ENCODE data around the gene SHROOM3.
A peak's percentile ranks its signal among the peaks of the same experiment; 100 is the strongest.
"Not testable (repeated sequence)": the region's sequence is repeated elsewhere in the genome, so short reads cannot be mapped to it uniquely, and the experiment has no call there.

SHROOM3 gene

DNA sequence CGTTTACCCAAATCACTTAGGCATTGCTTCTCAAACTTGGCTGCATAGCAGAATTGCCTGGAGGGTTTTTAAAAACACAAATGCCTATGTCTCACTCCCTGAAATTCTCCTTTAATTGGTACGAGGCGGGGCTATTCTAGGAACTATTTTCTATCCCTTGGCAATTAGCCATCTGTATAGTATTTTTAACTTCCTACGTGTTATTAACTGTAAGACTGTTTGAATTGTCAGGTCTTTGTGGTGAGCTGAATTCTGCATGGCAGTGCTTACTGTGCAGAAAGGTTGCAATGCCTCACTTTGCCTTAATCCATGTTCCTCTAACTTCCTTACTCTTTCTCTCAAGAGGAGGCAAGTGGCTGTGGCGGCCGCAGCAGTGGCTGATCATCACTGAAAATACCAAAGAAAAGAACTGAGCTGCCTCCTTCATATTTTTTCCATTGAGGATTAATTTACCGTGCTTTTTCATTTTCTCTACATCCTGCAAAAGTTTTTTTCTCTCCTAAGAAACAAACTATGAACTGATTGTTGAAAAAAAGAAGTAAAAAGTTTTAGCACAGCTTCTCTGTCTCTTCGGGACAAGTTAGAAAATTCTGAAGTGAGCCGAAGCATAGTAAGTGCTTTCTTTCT, at the start of gene SHROOM3:
SHROOM3 (plus strand) TSS at position 329 of the 627 bp plus-strand sequence. CDS start 824 bp downstream, outside the sequence.
- no peak for DNase-seq

DNA sequence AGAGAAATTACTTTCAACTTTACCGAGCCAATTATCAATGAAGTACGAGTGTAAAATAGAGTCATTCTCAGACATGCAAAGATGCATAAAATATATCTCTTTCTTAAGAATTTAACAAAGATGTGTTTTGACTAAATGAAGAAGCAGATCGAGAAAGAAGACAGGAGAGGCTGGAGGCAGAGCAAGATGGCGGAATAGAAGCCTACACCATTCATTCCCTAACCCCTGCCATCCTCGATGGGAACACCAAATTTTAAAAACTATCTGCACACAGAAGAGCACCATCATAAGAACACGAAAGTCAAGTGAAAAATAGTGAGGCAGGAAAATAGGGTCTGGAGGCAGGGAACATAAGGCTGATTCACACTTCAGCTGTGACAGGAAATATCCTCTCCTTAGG, 49.1 kb upstream of the SHROOM3 start:
- no peak for DNase-seq

DNA sequence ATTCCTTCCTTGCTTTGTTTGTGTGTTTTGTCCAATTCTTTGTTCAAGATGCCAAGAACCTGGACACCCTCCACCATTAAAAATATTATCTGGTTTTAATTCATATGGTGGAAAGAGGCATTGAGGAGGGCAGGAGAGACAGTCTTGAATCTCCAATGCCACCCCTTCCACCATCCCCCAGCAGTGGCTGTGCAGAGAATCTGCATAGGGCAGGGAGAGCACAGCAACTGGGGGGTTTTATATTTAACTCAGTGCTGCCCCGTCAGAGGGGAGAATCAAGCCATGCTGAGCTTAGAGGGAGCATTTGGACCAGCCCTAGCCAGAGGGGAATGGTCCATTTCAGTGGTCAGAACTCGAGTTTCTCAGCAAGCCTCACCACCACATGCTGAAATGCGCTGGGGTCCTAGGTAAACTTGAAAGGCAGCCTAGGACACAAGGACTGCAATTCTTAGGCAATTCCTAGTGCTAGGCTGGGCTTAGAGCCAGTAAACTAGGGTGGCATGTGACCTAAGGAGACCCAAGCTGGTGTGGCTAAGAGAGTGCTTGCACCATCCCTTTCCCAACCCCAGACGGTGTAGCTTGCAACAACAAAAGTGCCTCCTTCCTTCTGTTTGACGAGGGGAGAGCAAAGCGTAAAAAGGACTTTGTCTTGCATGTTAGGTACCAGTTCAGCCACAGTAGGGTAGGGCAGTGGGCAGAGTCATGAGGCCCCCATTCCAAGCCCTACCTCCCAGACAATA, 48.3 kb upstream of the SHROOM3 start:
- no peak for DNase-seq

DNA sequence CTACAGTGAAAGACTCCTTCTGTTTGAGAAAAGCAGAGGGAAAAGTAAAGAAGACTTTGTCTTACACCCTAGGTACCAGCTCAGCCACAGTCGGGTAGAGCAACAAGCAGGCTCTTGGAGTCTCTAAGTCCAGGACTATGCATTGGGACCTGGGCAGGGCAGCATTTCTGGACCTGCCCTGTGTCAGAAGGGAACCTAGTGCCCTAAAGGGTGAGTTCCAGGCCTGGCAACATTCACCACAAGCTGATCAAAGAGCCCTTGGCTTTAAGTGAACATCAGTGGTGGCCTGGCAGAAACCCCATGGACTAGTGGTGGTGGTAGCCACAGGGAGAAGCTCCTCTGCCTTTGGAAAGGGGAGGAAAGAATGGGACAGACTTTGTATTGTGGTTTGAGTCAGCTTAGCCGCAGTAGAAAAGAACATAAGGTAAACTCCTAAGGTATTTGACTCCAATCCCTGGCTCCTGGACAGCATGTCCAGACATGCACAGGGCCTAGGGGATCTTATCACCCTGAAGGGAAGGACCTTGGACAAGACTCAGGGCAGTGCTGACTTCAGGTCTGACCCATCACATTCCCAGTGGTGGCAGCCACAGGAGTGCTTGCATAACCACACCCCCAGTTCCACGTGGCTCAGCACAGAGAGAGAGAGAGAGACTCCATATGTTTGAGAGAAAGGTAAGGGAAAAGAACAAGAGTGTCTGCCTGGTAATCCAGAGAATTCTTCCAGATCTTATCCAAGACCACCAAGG, 46.7 kb upstream of the SHROOM3 start:
- no peak for DNase-seq

GRCh38 chr4:76401654-76402053, 33.4 kb upstream of the SHROOM3 start:
- DNase-seq: no peak

DNA sequence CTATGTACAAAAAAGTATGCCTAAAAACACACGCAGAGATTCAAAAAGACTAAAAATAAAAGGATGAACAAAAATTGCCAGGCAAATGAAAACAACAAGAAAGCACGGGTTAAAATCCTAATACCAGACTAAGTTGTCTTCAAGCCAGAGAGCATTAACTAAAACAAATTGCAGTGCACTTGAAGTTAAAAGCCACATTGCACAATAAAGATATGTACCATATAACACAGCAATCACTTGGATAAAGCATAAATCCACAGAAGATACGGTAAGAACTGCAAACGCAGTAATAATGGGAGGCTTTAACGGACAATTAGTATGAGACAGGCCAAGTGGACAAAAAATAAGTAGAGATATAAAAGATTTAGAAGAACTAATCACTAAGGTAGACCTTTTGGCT, 28.9 kb upstream of the SHROOM3 start:
- DNase-seq: no peak

- DNase-seq: no peak
Observed at GRCh38 chr4:76407440-76408119, 27.4 kb upstream of the SHROOM3 start.

GRCh38 chr4:76410636-76411035, 24.4 kb upstream of the SHROOM3 start:
- no peak for DNase-seq

DNA sequence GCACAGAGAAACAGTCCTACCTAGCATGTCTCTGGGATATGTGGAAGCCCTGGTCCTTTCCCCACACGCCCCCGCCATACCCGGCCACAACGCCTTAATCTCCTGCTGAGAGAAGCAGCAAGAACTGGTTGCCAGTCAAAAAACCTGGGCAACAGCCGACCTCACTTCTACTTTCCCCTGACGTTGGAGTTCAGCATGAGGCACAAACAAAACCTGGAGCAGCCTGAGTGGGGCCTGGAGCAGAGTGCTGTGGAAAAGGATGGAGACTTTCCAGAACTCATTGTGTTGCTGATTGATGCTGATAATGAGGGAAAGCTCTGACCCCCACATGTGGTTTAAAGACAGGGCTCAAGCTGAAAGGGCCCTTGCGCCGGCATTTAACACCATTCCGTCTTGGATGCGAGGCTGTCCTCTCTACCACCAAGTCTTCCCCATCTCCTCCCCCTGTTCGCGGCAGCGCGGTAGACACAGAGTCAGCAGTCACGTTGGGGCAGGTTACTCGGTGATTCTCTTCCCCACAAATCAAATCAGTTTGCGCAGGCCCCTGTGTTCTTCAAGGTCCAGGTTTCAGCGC, 14.8 kb upstream of the SHROOM3 start:
- DNase-seq: no peak

GRCh38 chr4:76420762-76421581, 14.1 kb upstream of the SHROOM3 start, which contains the start of gene CCDC158:
Gene CCDC158 (minus strand): TSS chr4:76421141. CDS start chr4:76403207, 17,934 bp downstream.
- no peak for DNase-seq

DNA sequence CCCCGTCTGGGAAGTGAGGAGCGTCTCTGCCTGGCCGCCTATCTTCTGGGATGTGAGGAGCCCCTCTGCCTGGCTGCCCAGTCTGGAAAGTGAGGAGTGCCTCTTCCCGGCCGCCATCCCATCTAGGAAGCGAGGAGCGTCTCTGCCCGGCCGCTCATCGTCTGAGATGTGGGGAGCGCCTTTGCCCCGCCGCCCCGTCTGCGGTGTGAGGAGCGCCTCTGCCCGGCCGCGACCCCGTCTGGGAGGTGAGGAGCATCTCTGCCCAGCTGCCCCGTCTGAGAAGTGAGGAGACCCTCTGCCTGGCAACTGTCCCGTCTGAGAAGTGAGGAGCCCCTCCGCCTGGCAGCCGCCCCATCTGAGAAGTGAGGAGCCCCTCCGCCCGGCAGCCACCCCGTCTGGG, 11.9 kb upstream of the SHROOM3 start:
- not testable (repeated sequence) for DNase-seq

DNA sequence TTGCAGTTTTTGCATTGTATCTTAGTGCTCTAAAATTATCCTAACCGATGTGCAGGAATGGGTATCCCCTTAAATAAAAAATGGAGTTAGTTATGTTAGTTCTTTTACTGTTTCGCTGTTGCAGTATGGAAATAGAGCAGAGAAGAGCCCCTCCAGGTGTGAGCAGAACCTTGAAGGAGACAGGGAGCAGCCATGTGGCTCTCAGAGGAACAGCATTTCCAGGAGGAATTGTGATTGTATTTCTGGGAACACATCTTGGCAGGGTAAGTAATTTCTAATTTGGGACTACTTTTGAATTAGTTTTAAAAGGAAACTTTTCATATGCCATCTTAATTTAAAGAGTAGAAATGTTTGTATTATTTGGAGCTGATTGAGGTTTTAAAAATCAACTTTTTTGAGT, 8.8 kb upstream of the SHROOM3 start:
- no peak for DNase-seq

GRCh38 chr4:76429636-76430035, 5.4 kb upstream of the SHROOM3 start:
- no peak for DNase-seq

GRCh38 chr4:76430519-76431388, 4.3 kb upstream of the SHROOM3 start:
- DNase-seq: peak; percentile 46

DNA sequence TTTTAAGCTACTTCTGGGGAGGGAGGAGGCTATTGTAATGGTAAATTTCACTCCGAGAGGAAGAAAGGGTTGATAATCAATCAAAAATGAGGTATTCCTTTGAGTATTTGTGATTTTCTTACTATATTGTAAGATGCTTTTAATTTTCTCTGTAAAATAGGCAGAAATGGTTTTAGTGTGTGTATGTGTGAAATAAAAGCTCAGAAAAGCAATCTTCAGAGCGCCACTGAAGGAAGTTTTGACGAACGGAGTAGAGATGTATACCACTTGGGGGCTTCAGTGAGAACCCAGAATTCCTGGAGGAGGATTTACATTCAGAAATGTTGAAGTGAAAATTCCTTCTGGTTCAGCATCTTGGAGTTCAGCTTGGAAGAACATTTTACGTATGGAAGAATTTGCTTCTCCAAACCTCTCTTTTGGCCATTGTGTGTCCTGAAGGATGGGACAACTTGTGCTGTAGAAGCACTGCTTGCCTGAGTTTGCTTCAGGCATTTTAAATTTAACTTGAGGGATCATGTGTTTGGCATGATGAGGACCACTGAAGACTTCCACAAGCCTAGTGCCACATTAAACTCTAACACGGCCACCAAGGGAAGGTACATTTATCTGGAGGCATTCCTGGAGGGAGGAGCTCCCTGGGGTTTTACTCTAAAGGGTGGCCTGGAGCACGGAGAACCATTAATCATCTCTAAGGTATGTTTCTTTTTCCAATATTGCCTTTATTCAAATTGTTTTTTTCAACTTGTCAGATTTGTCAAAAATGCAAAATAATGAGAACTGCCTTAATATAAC, 695 bp downstream of the SHROOM3 start:
- no peak for DNase-seq

GRCh38 chr4:76439491-76439890, 4.5 kb downstream of the SHROOM3 start:
- no peak for DNase-seq

GRCh38 chr4:76441881-76442280, 6.9 kb downstream of the SHROOM3 start:
- no peak for DNase-seq

- no peak for DNase-seq
Observed at GRCh38 chr4:76442807-76443206, 7.8 kb downstream of the SHROOM3 start.

DNA sequence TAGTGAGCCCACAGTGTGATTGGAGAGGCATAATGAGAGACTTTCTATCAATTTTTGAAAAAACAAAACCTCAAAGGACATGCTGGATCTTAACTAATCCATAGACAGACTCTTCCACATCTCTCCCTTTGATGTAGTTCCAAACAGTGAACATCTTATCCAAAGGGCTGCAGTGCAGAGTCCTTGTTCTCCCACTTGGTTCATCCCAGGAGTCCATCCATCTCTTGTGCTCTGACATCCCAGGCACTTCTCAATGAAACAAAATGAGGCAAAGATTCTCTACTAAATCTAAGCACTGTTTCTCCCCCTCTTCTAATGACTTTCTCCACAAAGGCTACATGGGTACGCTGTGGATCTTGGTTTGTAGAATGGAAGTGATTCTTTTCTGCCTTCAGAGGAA, 8.3 kb downstream of the SHROOM3 start:
- DNase-seq: no peak

DNA sequence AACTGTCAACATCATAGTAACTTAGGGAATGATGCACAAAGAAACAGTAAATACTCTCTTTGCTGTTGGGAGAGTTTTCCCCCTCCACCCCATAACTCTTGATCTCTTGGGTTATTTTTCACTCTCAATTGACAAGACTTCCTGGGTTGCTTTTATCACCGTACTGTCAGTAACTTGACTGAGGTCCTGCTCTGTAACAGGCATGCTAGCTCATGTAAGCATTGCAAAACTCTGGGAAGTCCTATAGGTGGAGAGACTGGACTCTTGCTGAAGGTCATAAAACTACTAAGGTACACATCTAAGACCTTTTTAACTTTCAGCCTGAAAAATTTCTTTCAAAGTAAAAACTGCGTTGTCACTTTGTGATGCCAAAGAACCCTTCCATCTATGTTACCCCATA, 10.9 kb downstream of the SHROOM3 start:
- DNase-seq: no peak
